ENCODE results near the gene DBN1. TPM values are rescaled to one million over a fixed set of nuclear protein-coding genes. Genes with fewer than 3 reads are reported as not detected.

The DBN1 gene
- 365 to 369 TPM (median 367 TPM) in 3 replicates for total RNA-seq

DNA sequence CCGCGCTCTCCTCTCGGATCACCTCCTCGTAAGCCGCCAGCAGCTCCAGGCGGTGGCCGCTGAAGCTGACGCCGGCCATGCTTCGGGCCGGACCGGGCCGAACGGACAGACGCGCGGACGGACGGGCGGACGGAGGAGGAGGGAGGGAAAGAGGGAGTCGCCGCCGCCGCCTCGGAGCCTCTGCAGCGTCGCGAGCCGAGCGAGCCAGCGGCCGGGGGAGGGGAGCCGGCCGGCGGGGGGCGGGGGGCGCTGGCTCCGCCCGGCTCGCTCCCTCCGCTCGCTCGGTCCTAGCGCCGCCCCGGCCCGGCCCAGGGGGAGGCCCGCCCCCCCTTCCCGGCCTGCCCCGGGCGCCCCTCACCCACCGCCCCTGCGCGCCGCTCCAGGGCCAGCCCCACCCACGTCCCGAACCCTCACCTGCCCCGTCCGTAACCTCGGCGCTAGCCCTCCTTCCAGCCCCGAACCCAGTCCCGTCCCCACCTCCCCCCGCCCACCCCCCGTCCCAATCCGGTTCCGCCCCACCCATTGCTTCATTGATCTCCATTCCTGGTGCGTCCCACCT, at the start of gene DBN1:
TSS of gene DBN1 (minus strand) at position 192 of the 559 bp plus-strand sequence. CDS start at position 79, 113 bp downstream.
- DNase-seq (ENCODE audit: low spot score in 2 of 2, unreplicated experiment in 2 of 2), result no peak
- H3K27me3 Mint-ChIP-seq (ENCODE audit: low read depth), result no peaks in the 10 kb centered on the region

GRCh38 chr5:177520916-177521513, 47.6 kb upstream of the DBN1 start:
- DNase-seq (ENCODE audit: low spot score in 2 of 2, unreplicated experiment in 2 of 2), result no peak
- peaks cover 12% of the 10 kb centered on the region for H3K4me1 Mint-ChIP-seq
- H3K9me3 Mint-ChIP-seq, result no peaks in the 10 kb centered on the region
- TF ChIP-seq CTCF (IDR thresholded peaks at IDR 0.05; ENCODE audit: unreplicated experiment), result no peak
- H3K27me3 Mint-ChIP-seq (ENCODE audit: low read depth), result no peaks in the 10 kb centered on the region
- H3K4me3 Mint-ChIP-seq, result no peak overlapping the region
- peaks cover 15% of the 10 kb centered on the region for H3K36me3 Mint-ChIP-seq
- H3K27ac Mint-ChIP-seq, result no peak overlapping the region

More for the DNA sequence above, at the start of gene DBN1:
- TF ChIP-seq CTCF (IDR thresholded peaks at IDR 0.05; ENCODE audit: unreplicated experiment), result no peak
- no peaks in the 10 kb centered on the region for H3K9me3 Mint-ChIP-seq
- H3K27ac Mint-ChIP-seq, result peak within 1 kb of the TSS; percentile 88
- peaks cover under 1% of the 10 kb centered on the region for H3K36me3 Mint-ChIP-seq
- H3K4me1 Mint-ChIP-seq, result peaks cover 58% of the 10 kb centered on the region
- H3K4me3 Mint-ChIP-seq, result peak within 1 kb of the TSS; percentile 80

GRCh38 chr5:177520271-177520670, 46.8 kb upstream of the DBN1 start:
- H3K4me1 Mint-ChIP-seq, result peaks cover 20% of the 10 kb centered on the region
- H3K27me3 Mint-ChIP-seq (ENCODE audit: low read depth), result no peaks in the 10 kb centered on the region
- no peak overlapping the region for H3K4me3 Mint-ChIP-seq
- DNase-seq (ENCODE audit: low spot score in 2 of 2, unreplicated experiment in 2 of 2), result no peak
- H3K27ac Mint-ChIP-seq, result no peak overlapping the region
- peaks cover 12% of the 10 kb centered on the region for H3K36me3 Mint-ChIP-seq
- no peak for TF ChIP-seq CTCF (IDR thresholded peaks at IDR 0.05; ENCODE audit: unreplicated experiment)
- no peaks in the 10 kb centered on the region for H3K9me3 Mint-ChIP-seq

GRCh38 chr5:177519463-177520235, 46.2 kb upstream of the DBN1 start:
- Mint-ChIP-seq H3K9me3 (no peaks in the 10 kb centered on the region), H3K27ac (no peak overlapping the region), H3K27me3 (ENCODE audit: low read depth) (no peaks in the 10 kb centered on the region), H3K36me3 (peaks cover 12% of the 10 kb centered on the region), H3K4me3 (no peak overlapping the region), H3K4me1 (peaks cover 22% of the 10 kb centered on the region)
- no peak for TF ChIP-seq CTCF (IDR thresholded peaks at IDR 0.05; ENCODE audit: unreplicated experiment)
- DNase-seq (ENCODE audit: low spot score in 2 of 2, unreplicated experiment in 2 of 2), result no peak

DNA sequence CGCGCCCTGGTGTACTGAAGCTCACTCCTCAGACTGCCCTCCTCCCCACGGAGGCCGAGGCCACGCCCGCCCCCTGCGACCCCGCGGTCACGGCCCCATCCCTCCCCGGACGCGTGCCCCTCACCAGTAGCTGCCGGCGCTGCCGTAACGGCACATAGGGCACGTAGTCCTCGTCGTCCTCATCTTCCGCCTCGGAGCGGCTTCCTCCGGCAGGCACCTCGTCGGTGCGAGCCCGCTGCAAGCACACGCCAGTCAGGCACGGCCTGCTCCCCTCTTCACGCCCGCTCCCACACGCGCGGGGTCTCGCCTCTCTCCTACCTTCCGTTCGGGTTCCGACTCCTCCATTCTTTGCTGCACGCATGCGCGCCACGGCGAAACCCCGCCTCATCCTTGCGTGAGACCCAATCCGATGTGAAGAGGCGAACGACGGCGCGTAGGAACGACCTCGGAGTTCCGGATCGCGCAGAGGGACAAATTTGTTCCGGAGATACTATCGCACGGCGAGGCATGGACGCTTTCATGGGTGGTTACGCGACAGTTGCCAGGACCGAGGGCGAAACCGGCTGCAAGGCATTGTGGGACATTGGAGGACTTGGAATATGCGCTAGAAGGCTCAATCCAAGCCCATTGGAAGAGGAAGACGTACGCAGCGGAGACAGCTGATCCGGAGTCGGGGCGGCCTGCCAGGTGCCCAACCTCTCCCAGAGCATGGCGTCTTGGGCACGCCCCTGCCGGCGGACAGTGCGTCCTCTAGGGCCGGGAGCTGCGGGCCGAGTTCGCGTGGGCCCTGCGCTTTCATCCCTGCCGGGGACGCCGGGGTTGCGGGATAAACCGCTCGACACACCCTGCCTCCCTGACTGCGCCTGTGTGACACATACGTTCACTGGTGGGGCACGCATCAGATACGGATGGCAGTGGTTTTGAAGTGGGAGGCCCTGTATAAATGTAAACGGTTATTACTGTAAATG, 43.5 kb upstream of the DBN1 start, which contains the start of gene DDX41:
TSS of gene DDX41 (minus strand) at position 361 of the 968 bp plus-strand sequence. CDS start at position 345, 16 bp downstream.
- DNase-seq (ENCODE audit: low spot score in 2 of 2, unreplicated experiment in 2 of 2), result peak; percentile 88 to 95
- Mint-ChIP-seq H3K36me3 (peaks cover 17% of the 10 kb centered on the region), H3K4me3 (peak within 1 kb of the TSS; percentile 87)

More for the DNA sequence above, 43.5 kb upstream of the DBN1 start, which contains the start of gene DDX41:
- Mint-ChIP-seq H3K4me1 (peaks cover 22% of the 10 kb centered on the region), H3K27ac (peak within 1 kb of the TSS; percentile 95), H3K27me3 (ENCODE audit: low read depth) (no peaks in the 10 kb centered on the region), H3K9me3 (no peaks in the 10 kb centered on the region)
- no peak for TF ChIP-seq CTCF (IDR thresholded peaks at IDR 0.05; ENCODE audit: unreplicated experiment)
